SU-DHL-6 (cell line): Measurements from ENCODE around the gene YEATS4.

ENCODE experiments used
- H2AFZ ChIP-seq: fragments of 200-600 bp; sonication (generic); 2 replicates; pipeline ENCODE4 v1.6.1; 2014; ENCODE audit warnings: low read depth, mild to moderate bottlenecking, moderate library complexity, mixed read lengths, antibody characterized with exemption, low read length; ENCODE audit not compliant: severe bottlenecking
- H3F3A ChIP-seq: fragments of 200-600 bp; shearing (Covaris generic); 2 replicates; pipeline ENCODE4 v1.6.0; 2016; ENCODE audit warnings: antibody characterized with exemption, mild to moderate bottlenecking; ENCODE audit not compliant: insufficient read depth
- H3K27ac ChIP-seq: fragments of 200-600 bp; sonication (generic); 2 replicates; pipeline ENCODE4 v1.5.1; 2016; ENCODE audit warnings: low read depth, mild to moderate bottlenecking, low read length, moderate library complexity, mixed read lengths
- H3K27me3 ChIP-seq: fragments of 200-600 bp; sonication (generic), shearing (Covaris generic); 2 replicates; pipeline ENCODE4 v1.6.0; 2014; ENCODE audit warnings: mild to moderate bottlenecking, low read length
- H3K36me3 ChIP-seq: fragments of 200-600 bp; sonication (generic); 2 replicates; pipeline ENCODE4 v1.6.1; 2014; ENCODE audit warnings: mild to moderate bottlenecking, low read length, mixed read lengths
- H3K4me2 ChIP-seq: fragments of 300-600, 200-600 bp; shearing (Covaris generic), sonication (generic); 2 replicates; pipeline ENCODE4 v1.6.0; 2014; ENCODE audit warnings: low read length, low read depth, mild to moderate bottlenecking; ENCODE audit not compliant: poor library complexity, severe bottlenecking
- H3K4me3 ChIP-seq: fragments of 200-600 bp; sonication (generic); 2 replicates; pipeline ENCODE4 v1.5.1; 2014; ENCODE audit warnings: antibody characterized with exemption, low read length, mild to moderate bottlenecking, mixed read lengths; ENCODE audit not compliant: insufficient read depth, poor library complexity, severe bottlenecking
- H3K79me2 ChIP-seq: fragments of 200-600 bp; sonication (generic); 2 replicates; pipeline ENCODE4 v1.6.1; 2014; ENCODE audit warnings: mild to moderate bottlenecking, low read length, moderate library complexity; ENCODE audit not compliant: insufficient read depth
- H3K9ac ChIP-seq: fragments of 200-600 bp; sonication (generic); 2 replicates; pipeline ENCODE4 v1.7.0; 2014; ENCODE audit warnings: mild to moderate bottlenecking, low read length
- H3K9me2 ChIP-seq: fragments of 200-600 bp; sonication (generic); replicated peaks from 2 replicates; pipeline ENCODE4 v1.6.1; 2014; ENCODE audit warnings: low read length; ENCODE audit not compliant: insufficient read depth
- H3K9me3 ChIP-seq: fragments of 200-600 bp; sonication (generic); 2 replicates; pipeline ENCODE4 v1.6.1; 2014; ENCODE audit warnings: low read length, mixed read lengths; ENCODE audit not compliant: insufficient read depth
- H4K20me1 ChIP-seq: fragments of 200-600 bp; sonication (generic); 2 replicates; pipeline ENCODE4 v1.6.1; 2014; ENCODE audit warnings: low read depth, mild to moderate bottlenecking, antibody characterized with exemption, low read length, moderate library complexity, mixed read lengths
- CTCF ChIP-seq: fragments of 200-600 bp; sonication (generic); IDR thresholded peaks from one replicate; pipeline ENCODE4 v1.5.1; 2017; ENCODE audit warnings: antibody characterized with exemption, mild to moderate bottlenecking, low read length, moderate library complexity; ENCODE audit not compliant: insufficient read depth, poor library complexity, severe bottlenecking
- EZH2phosphoT487 ChIP-seq: fragments of 200-600 bp; sonication (generic), shearing (Covaris generic); conservative IDR thresholded peaks from 2 replicates; pipeline ENCODE4 v1.6.1; 2018; ENCODE audit warnings: mild to moderate bottlenecking, antibody characterized with exemption, low read length, moderate library complexity, mixed read lengths

Gene YEATS4

DNA sequence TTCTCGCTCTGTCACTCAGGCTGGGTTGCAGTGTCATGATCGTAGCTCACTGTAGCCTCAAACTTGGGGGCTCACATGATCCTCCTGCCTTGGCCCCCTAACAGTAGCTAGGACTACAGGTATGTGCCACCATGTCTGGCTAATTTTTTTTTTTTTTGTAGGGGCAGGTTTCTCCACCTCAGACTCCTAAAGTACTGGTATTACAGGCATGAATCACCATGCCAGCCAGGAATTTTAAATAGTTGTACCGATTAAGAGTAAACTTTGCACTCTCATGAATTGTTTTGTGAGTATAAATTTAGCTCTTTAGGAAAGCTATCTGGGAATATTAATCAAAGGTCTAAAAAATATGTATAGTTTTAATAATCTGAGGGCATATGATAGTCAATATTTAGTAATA lies 25.5 kb downstream of the YEATS4 start:
- no peaks in the 10 kb centered on the region for H3K9me3 ChIP-seq
- no peak overlapping the region for H3K4me2 ChIP-seq
- H3K9ac ChIP-seq, result no peak overlapping the region
- H3K27me3 ChIP-seq, result no peaks in the 10 kb centered on the region
- peaks cover 24% of the 10 kb centered on the region; the same call in 1 of the 2 replicates for H3K36me3 ChIP-seq
- peaks cover 9% of the 10 kb centered on the region for H3F3A ChIP-seq
- no peak overlapping the region for H2AFZ ChIP-seq
- TF ChIP-seq EZH2phosphoT487 (no peak), CTCF (no peak)
- no peak overlapping the region for H3K4me3 ChIP-seq
- no peak overlapping the region for H3K27ac ChIP-seq
- H3K9me2 ChIP-seq, result no peaks in the 10 kb centered on the region
- H4K20me1 ChIP-seq, result peaks cover 8% of the 10 kb centered on the region; the same call in 1 of the 2 replicates
- peaks cover 25% of the 10 kb centered on the region for H3K79me2 ChIP-seq

DNA sequence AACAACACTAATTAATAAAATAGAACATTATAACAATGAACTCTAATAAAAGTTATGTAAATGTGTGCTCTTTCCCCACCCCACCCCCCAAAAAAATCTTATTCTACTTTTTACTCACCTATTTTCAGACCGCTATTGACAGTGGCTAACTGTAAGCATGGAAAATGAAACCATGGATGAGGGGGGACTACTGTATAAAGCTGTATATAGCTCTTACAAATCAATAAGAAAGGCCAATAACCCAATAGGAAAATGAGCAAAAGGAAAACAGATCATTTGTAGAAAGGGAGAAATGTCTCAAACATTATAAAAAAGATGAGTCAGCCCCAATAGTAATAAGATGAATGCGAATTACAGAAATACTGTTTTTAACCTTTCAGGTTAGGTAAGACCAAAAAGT lies 27.4 kb downstream of the YEATS4 start:
- Histone ChIP-seq H3K27me3 (no peaks in the 10 kb centered on the region), H3K79me2 (peaks cover 21% of the 10 kb centered on the region), H3K4me2 (no peak overlapping the region), H4K20me1 (peaks cover 8% of the 10 kb centered on the region; the same call in 1 of the 2 replicates), H3K9ac (no peak overlapping the region), H3K27ac (no peak overlapping the region), H2AFZ (no peak overlapping the region), H3F3A (peaks cover 9% of the 10 kb centered on the region), H3K4me3 (no peak overlapping the region), H3K9me3 (no peaks in the 10 kb centered on the region), H3K36me3 (peaks cover 39% of the 10 kb centered on the region), H3K9me2 (no peaks in the 10 kb centered on the region)
- TF ChIP-seq CTCF (no peak), EZH2phosphoT487 (no peak)

- TF ChIP-seq CTCF (no peak), EZH2phosphoT487 (no peak)
- Histone ChIP-seq H3K36me3 (peaks cover 45% of the 10 kb centered on the region), H4K20me1 (peaks cover 8% of the 10 kb centered on the region; the same call in 1 of the 2 replicates), H3K4me2 (no peak overlapping the region), H3K27ac (no peak overlapping the region), H2AFZ (no peak overlapping the region), H3K9ac (no peak overlapping the region), H3F3A (peaks cover 9% of the 10 kb centered on the region), H3K9me3 (no peaks in the 10 kb centered on the region), H3K4me3 (no peak overlapping the region), H3K79me2 (peaks cover 17% of the 10 kb centered on the region), H3K27me3 (no peaks in the 10 kb centered on the region), H3K9me2 (no peaks in the 10 kb centered on the region)
Measured at GRCh38 chr12:69388371-69388770, 28.8 kb downstream of the YEATS4 start.
